ENCODE results near the gene UNC5A.

UNC5A gene

DNA sequence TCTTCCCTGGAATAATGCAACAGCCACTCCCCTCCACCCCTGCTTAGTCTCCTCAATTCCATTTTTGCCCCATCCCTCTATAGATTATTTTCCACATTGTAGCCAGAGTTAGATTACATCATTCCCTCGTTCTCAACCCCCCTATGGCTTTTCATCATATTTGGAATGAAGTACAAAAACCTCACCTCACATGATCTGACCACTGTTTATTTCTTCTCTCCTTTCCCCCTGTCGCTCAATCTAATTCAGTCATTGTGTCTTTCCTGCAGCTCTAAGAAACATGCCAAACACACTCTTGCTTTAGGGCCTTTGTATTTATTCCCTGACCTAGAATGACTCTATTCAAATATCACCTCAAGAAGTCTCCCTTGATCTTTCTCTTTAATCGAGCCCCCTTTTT, 111.4 kb downstream of the UNC5A start:
- H4K20me1 ChIP-seq = peaks cover 15 to 79% (median 42%) of the 10 kb centered on the region in 11 experiments; a peak in 16 of 22 replicates
- no peak overlapping the region for H3K9ac ChIP-seq
- TF ChIP-seq Cebpa-rat (IDR thresholded peaks at IDR 0.05) = no peak
- no peaks in the 10 kb centered on the region for H3K4me1 ChIP-seq
- H3K27ac ChIP-seq = no peak overlapping the region
- no peak overlapping the region for H3K4me3 ChIP-seq
- no peak overlapping the region for H3K4me2 ChIP-seq
- no peaks in the 10 kb centered on the region for H3K27me3 ChIP-seq
- H3K36me3 ChIP-seq = peaks cover 53 to 98% (median 82%) of the 10 kb centered on the region in 11 experiments
- no peaks in the 10 kb centered on the region for H3K9me3 ChIP-seq (replicated peaks in 1 of 11)

DNA sequence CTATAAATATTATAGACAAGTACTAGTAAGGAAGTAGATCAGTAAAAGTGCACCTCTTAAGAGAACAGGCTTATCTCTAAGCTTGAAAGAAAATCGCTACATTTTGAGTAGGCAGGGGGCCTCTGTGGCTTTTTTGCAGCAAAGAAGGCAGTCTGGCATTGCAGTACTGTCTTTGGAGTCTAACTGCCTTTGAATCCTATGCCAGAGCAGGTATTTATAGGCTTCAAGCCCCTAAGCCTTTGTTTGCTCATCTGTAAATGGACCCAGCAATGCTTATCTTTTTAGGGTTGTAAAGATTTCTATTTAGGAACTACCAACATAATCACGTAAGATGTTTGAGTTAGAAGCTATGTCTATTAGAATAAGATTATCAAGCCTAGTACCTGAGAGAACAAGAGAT, 112.5 kb downstream of the UNC5A start:
- Histone ChIP-seq H3K4me1 (no peaks in the 10 kb centered on the region), H3K4me2 (no peak overlapping the region), H3K36me3 (peaks cover 49 to 98% (median 82%) of the 10 kb centered on the region in 11 experiments), H4K20me1 (peaks cover 9 to 79% (median 39%) of the 10 kb centered on the region in 11 experiments; a peak in 13 of 22 replicates), H3K9me3 (replicated peaks in 1 of 11) (no peaks in the 10 kb centered on the region), H3K27ac (no peak overlapping the region), H3K27me3 (no peaks in the 10 kb centered on the region), H3K4me3 (no peak overlapping the region), H3K9ac (no peak overlapping the region)
- TF ChIP-seq Cebpa-rat (IDR thresholded peaks at IDR 0.05) = no peak

DNA sequence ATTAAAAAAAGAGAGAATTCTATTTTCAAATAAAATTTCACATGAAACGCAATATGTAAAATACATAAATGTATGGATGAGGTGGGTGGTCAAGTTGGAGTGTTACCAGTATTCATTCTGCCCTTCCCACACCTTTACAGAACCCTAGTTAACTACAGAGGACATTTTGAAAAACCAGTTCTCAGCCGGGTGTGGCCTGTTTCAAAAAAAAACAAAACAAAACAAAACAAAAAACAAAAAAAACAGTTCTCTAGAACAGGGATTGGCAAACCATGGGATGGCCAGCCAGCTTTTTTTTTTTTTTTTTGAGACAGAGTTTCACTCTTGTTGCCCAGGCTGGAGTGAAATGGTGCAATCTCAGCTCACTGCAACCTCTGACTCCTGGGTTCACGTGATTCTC, 117.2 kb downstream of the UNC5A start:
- no peaks in the 10 kb centered on the region for H3K4me1 ChIP-seq
- H3K27ac ChIP-seq = no peak overlapping the region
- peaks cover 61 to 99% (median 77%) of the 10 kb centered on the region in 11 experiments for H3K36me3 ChIP-seq
- no peaks in the 10 kb centered on the region for H3K27me3 ChIP-seq
- no peak overlapping the region for H3K4me3 ChIP-seq
- H4K20me1 ChIP-seq = peaks cover 5 to 71% (median 26%) of the 10 kb centered on the region in 11 experiments; a peak in 16 of 22 replicates
- no peak overlapping the region for H3K9ac ChIP-seq
- TF ChIP-seq Cebpa-rat (IDR thresholded peaks at IDR 0.05) = no peak
- H3K4me2 ChIP-seq = no peak overlapping the region
- H3K9me3 ChIP-seq (replicated peaks in 1 of 11) = no peaks in the 10 kb centered on the region

DNA sequence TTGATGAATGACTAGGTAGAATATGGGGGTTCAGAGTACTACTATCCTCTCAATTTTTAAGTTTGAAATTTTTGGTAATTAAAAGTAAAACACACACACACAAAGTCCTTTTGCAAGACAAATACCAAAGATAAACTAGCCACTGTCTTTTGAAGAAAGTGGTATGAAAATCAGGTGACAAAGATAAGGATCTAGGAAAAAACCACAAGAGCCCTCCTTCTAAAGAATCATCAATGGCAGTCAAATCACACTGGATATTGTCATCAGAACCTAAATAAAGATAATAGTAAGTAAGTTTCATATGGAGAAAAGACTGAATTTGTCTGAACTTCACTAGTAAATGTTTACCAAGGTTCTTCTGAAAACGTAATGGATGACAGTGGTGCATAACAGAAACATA, 119.3 kb downstream of the UNC5A start:
- peaks cover 71 to 100% (median 88%) of the 10 kb centered on the region in 11 experiments for H3K36me3 ChIP-seq
- H3K27ac ChIP-seq = no peak overlapping the region
- no peaks in the 10 kb centered on the region for H3K27me3 ChIP-seq
- no peak overlapping the region for H3K4me3 ChIP-seq
- H4K20me1 ChIP-seq = peaks cover 5 to 70% (median 23%) of the 10 kb centered on the region in 11 experiments; a peak in 16 of 22 replicates
- no peak overlapping the region for H3K4me2 ChIP-seq
- H3K9me3 ChIP-seq (replicated peaks in 1 of 11) = no peaks in the 10 kb centered on the region
- no peak for TF ChIP-seq Cebpa-rat (IDR thresholded peaks at IDR 0.05)
- no peak overlapping the region for H3K9ac ChIP-seq
- H3K4me1 ChIP-seq = no peaks in the 10 kb centered on the region
